Central memory CD8-positive, alpha-beta T cell (primary cell): Measurements from ENCODE around the gene OR10P1.

Experiments used
- ATAC-seq: fragments of 150-1000 bp; cut with Tn5 transposase; replicated peaks from 2 replicates; pipeline ENCODE4 v1.10.0; 2022; ENCODE audit warnings: mild to moderate bottlenecking, moderate FRiP score, moderate number of reproducible peaks; ENCODE audit not compliant: poor library complexity, severe bottlenecking; ENCODE audit errors: extremely low read depth
- DNase-seq, 2 donors: peaks; one replicate each; pipeline ENCODE4 v3.0.0; 2021; ENCODE audit warnings: low spot score in 2 of 2
- H3K27ac Mint-ChIP-seq: one replicate; pipeline ENCODE4 v1.8.0; 2022; ENCODE audit warnings: low read depth, mild to moderate bottlenecking, moderate library complexity, mixed read lengths
- H3K27me3 Mint-ChIP-seq: one replicate; pipeline ENCODE4 v1.8.0; 2022; ENCODE audit warnings: mixed read lengths
- H3K36me3 Mint-ChIP-seq: one replicate; pipeline ENCODE4 v1.8.0; 2022; ENCODE audit warnings: mild to moderate bottlenecking, moderate library complexity, mixed read lengths; ENCODE audit not compliant: insufficient read depth
- H3K4me1 Mint-ChIP-seq: one replicate; pipeline ENCODE4 v1.8.0; 2022; ENCODE audit warnings: mixed read lengths
- H3K4me3 Mint-ChIP-seq: one replicate; pipeline ENCODE4 v1.8.0; 2022; ENCODE audit warnings: mild to moderate bottlenecking, moderate library complexity, mixed read lengths
- H3K9me3 Mint-ChIP-seq: one replicate; pipeline ENCODE4 v1.8.0; 2022; ENCODE audit warnings: mixed read lengths

Gene OR10P1

DNA sequence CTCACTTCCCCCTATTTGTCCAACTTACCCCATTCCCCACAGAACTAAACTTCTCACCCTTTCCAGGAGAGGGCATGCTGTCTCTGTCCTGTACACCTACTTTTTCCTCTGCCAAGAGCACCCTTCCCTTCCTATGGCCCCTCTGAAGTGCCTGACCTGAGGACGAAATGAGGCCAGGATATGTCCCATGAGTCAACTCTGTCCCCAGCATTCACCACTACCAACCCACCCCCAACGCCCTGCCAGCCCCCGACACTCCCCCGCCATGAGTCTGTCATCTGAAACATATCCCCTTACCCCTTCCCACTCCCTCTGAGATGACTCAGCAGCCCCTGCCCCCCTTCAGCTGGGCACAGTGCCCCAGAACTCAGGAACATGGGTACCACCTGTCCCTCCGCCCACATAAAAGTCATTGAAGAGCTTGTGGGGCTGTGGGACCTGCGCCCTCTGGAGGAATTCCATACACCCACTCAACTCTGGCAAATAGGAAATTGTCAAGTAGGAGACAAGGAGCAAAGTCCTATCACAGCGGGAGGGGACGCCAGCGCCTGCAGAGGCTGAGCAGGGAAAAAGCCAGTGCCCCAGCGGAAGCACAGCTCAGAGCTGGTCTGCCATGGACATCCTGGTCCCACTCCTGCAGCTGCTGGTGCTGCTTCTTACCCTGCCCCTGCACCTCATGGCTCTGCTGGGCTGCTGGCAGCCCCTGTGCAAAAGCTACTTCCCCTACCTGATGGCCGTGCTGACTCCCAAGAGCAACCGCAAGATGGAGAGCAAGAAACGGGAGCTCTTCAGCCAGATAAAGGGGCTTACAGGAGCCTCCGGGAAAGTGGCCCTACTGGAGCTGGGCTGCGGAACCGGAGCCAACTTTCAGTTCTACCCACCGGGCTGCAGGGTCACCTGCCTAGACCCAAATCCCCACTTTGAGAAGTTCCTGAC is 44.7 kb downstream of the OR10P1 start:
- Mint-ChIP-seq H3K4me3 (no peak overlapping the region), H3K4me1 (peaks cover 12% of the 10 kb centered on the region)
- DNase-seq = no peak

GRCh38 chr12:55682087-55682796 is 45.5 kb downstream of the OR10P1 start:
- Mint-ChIP-seq H3K9me3 (no peaks in the 10 kb centered on the region), H3K27ac (no peak overlapping the region), H3K36me3 (peaks cover 3% of the 10 kb centered on the region), H3K4me3 (no peak overlapping the region), H3K27me3 (peaks cover 54% of the 10 kb centered on the region), H3K4me1 (peaks cover 12% of the 10 kb centered on the region)
- no peak for ATAC-seq
- no peak for DNase-seq

More for the DNA sequence above, 44.7 kb downstream of the OR10P1 start:
- Mint-ChIP-seq H3K9me3 (no peaks in the 10 kb centered on the region), H3K27me3 (peaks cover 56% of the 10 kb centered on the region), H3K36me3 (peaks cover 3% of the 10 kb centered on the region), H3K27ac (no peak overlapping the region)
- ATAC-seq = no peak

- ATAC-seq (no peak), DNase-seq (no peak)
- H3K27me3 Mint-ChIP-seq = peaks cover 54% of the 10 kb centered on the region
- H3K9me3 Mint-ChIP-seq = no peaks in the 10 kb centered on the region
- no peak overlapping the region for H3K4me3 Mint-ChIP-seq
- peaks cover 12% of the 10 kb centered on the region for H3K4me1 Mint-ChIP-seq
- H3K36me3 Mint-ChIP-seq = peaks cover 3% of the 10 kb centered on the region
- no peak overlapping the region for H3K27ac Mint-ChIP-seq
These were observed 47.0 kb downstream of the OR10P1 start for GRCh38 chr12:55683676-55684075.

GRCh38 chr12:55684761-55685370 is 48.2 kb downstream of the OR10P1 start:
- H3K36me3 Mint-ChIP-seq = peaks cover 3% of the 10 kb centered on the region

DNA sequence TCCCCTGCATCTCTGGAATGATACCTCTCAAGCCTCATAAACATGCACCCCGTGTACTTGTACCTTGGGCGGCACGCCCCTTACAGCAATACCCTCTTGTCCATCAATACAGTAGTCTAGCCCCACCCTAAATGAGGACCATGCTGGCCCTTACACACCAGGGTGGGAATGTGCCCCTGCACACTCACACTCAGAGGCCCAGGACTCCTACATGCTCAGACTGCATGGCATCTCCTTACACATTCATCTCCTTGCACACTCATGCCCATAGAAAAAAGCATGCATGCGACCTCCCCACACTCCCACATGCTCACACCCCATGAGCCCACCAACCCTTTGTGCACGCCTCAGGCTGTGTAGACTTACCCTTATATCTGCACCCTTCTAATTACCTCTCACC is 49.0 kb downstream of the OR10P1 start:
- no peak for ATAC-seq
- peaks cover 40% of the 10 kb centered on the region for H3K27me3 Mint-ChIP-seq
- no peaks in the 10 kb centered on the region for H3K9me3 Mint-ChIP-seq
- H3K4me1 Mint-ChIP-seq = peaks cover 12% of the 10 kb centered on the region
- no peak overlapping the region for H3K27ac Mint-ChIP-seq
- H3K36me3 Mint-ChIP-seq = peaks cover 3% of the 10 kb centered on the region
- H3K4me3 Mint-ChIP-seq = no peak overlapping the region
- no peak for DNase-seq

More at GRCh38 chr12:55684761-55685370, 48.2 kb downstream of the OR10P1 start:
- Mint-ChIP-seq H3K27me3 (peaks cover 48% of the 10 kb centered on the region), H3K4me3 (no peak overlapping the region), H3K27ac (no peak overlapping the region), H3K9me3 (no peaks in the 10 kb centered on the region), H3K4me1 (peaks cover 12% of the 10 kb centered on the region)
- ATAC-seq (no peak), DNase-seq (no peak)

- peaks cover 32% of the 10 kb centered on the region for H3K27me3 Mint-ChIP-seq
- peaks cover 4% of the 10 kb centered on the region for H3K4me1 Mint-ChIP-seq
- no peak overlapping the region for H3K4me3 Mint-ChIP-seq
- no peak overlapping the region for H3K27ac Mint-ChIP-seq
- peaks cover 3% of the 10 kb centered on the region for H3K36me3 Mint-ChIP-seq
- DNase-seq = no peak
- H3K9me3 Mint-ChIP-seq = no peaks in the 10 kb centered on the region
- no peak for ATAC-seq
These were observed 49.8 kb downstream of the OR10P1 start for GRCh38 chr12:55686366-55687010.
